ENCODE measurements around the gene GHR.

DNA sequence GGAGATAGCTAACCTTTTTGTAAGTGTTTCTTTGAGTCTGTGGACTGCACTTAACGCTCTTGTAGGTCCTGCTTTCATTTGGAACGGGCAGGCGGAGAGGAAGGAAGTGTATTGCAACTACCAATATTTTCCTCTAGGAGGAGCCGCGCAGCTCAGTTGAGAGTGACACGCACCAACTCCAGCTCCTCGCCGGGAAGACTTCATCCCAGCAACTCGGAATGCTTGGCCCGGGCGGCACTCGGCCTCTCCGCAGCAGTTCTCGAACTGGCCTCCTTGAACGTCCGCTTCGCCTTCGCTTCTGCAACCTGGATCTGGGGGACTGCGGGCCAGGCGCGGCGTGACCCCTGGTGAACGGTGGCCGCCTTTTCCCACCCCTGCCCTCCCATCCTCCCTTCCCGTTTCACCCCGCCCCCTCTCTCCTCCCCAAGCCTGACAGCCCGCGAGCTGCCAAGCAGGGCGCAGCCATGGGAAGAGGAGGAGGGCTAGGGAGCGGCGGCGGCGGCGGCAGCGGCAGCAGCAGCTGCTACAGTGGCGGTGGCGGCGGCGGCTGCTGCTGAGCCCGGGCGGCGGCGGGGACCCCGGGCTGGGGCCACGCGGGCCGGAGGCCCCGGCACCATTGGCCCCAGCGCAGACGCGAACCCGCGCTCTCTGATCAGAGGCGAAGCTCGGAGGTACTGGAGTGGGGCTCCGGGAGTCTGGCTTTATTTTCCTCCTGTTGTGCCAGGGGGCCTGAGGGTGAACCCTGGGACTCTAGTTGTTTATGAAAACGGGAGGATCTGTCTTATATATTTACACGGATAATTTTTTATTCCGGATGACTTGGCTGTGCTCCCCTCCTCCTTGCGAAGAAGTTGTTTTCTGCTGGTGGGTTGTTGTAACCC is at the start of gene GHR:
- TF ChIP-seq, protein P1, sequence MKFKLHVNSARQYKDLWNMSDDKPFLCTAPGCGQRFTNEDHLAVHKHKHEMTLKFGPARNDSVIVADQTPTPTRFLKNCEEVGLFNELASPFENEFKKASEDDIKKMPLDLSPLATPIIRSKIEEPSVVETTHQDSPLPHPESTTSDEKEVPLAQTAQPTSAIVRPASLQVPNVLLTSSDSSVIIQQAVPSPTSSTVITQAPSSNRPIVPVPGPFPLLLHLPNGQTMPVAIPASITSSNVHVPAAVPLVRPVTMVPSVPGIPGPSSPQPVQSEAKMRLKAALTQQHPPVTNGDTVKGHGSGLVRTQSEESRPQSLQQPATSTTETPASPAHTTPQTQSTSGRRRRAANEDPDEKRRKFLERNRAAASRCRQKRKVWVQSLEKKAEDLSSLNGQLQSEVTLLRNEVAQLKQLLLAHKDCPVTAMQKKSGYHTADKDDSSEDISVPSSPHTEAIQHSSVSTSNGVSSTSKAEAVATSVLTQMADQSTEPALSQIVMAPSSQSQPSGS (IDR thresholded peaks at IDR 0.05; ENCODE audit: low read length) = no peak
- TF ChIP-seq CBFB (IDR thresholded peaks at IDR 0.05; ENCODE audit: low read depth) (no peak), SPI1 (IDR thresholded peaks at IDR 0.05; ENCODE audit: borderline replicate concordance, insufficient read depth, low read depth, low read length) (no peak), SREBF2 (IDR thresholded peaks at IDR 0.05; ENCODE audit: low read length) (no peak), EZH2 (IDR thresholded peaks at IDR 0.05; ENCODE audit: borderline replicate concordance, control insufficient read depth, low read depth, low read length) (no peak), HCFC1 (IDR thresholded peaks at IDR 0.05; ENCODE audit: low read length) (no peak), SUZ12 (IDR thresholded peaks at IDR 0.05; ENCODE audit: unreplicated experiment) (no peak)
- TF ChIP-seq, protein P2, sequence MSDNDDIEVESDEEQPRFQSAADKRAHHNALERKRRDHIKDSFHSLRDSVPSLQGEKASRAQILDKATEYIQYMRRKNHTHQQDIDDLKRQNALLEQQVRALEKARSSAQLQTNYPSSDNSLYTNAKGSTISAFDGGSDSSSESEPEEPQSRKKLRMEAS (IDR thresholded peaks at IDR 0.05; ENCODE audit: low read depth, low read length) = no peak

All from GM12878 (cell line).